Breast epithelium (tissue), 4 donors: ENCODE measurements around the gene SYT3. TPM values are rescaled to one million over a fixed set of nuclear protein-coding genes. Genes with fewer than 3 reads are reported as not detected.

Source experiments
- DNase-seq, 2 donors: peaks; one replicate each; pipeline ENCODE4 v3.0.0-alpha.2; 2019; ENCODE audit warnings: low spot score in 2 of 2
- H3K27ac ChIP-seq, 2 donors: fragments of 200-600 bp; sonication (generic) in 1 of 2; one replicate each; pipeline ENCODE4 v1.5.1; 2016 to 2019; ENCODE audit warnings: mild to moderate bottlenecking in 1 of 2
- H3K27me3 ChIP-seq, 2 donors: fragments of 200-600 bp; sonication (generic) in 1 of 2; one replicate each; pipeline versions ENCODE4 v1.5.1 to v1.6.0; 2017 to 2019; ENCODE audit warnings: control low read depth in 1 of 2, mild to moderate bottlenecking in 1 of 2
- H3K36me3 ChIP-seq: fragments of 200-600 bp; one replicate; pipeline ENCODE4 v1.5.1; 2019
- H3K4me1 ChIP-seq, 2 donors: fragments of 200-600 bp; sonication (generic); one replicate each; pipeline ENCODE4 v1.5.1; 2016 to 2019; ENCODE audit warnings: control low read depth in 1 of 2
- H3K4me3 ChIP-seq, 3 donors: fragments of 200-600 bp; sonication (generic); 1 replicate in 2 of 3; 2 replicates in 1 of 3; pipeline ENCODE4 v1.5.1; 2016 to 2019; ENCODE audit warnings: mild to moderate bottlenecking in 3 of 3, moderate library complexity in 2 of 3
- H3K9me3 ChIP-seq, 2 donors: fragments of 200-600 bp; sonication (generic) in 1 of 2; one replicate each; pipeline ENCODE4 v1.5.1; 2016 to 2019; ENCODE audit warnings: control low read depth in 1 of 2
- POLR2A ChIP-seq: fragments of 450-650 bp; IDR thresholded peaks from one replicate; pipeline ENCODE4 v1.6.1; 2016; ENCODE audit warnings: antibody characterized with exemption, mild to moderate bottlenecking, moderate library complexity
- POLR2AphosphoS5 ChIP-seq, 3 donors: sonication (generic); formaldehyde crosslinking; IDR thresholded peaks; one replicate each; pipeline ENCODE4 v1.6.1; 2017; ENCODE audit warnings: antibody characterized with exemption in 3 of 3
- intact Hi-C: fragments of 100-400 bp; cut with DNase I; formaldehyde crosslinking; loops from one replicate; pipeline ENCODE4 v1.15.1; 2023; ENCODE audit warnings: low total_unique reads
- total RNA-seq, 3 donors: library from RNA; depleted of rRNA; stranded (reverse); fragments of >200 nt; gene quantifications; one replicate each; pipeline ENCODE4 v1.1.0, GENCODE V29; 2016
- TF ChIP-seq, protein P1 (sequence below), 3 donors: fragments of 450-650 bp; IDR thresholded peaks; one replicate each; pipeline ENCODE4 v1.5.1; 2016 to 2017; ENCODE audit warnings: antibody characterized with exemption in 3 of 3, mild to moderate bottlenecking in 3 of 3, moderate library complexity in 3 of 3

The SYT3 gene
- total RNA-seq, 3 donors from 2014 or later = 0.33 to 1.3 TPM; not detected in 1

DNA sequence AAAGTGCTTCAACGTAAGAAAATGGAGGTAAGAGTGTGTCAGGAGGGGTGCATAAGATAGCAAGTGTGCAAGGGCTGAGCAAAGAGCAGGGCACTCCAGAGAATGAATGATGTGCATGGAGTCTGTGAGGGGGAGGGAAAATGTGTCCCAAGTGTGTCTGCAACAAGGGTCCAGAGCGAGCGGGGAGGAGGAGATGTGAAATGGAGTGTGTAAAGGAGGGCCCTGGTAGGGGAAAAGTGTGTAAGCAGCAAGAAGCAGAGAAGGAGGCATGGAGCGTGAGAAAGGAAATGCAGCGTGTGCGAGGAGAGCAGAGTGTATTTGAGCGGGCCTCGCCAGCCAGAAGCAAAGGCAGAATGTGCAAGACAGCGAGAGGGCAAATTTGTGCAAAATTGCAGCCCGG, 21.3 kb upstream of the SYT3 start:
- no peaks in the 10 kb centered on the region for H3K9me3 ChIP-seq
- H3K4me1 ChIP-seq = no peaks in the 10 kb centered on the region
- H3K27me3 ChIP-seq = peaks cover 9 to 38% of the 10 kb centered on the region in 2 donors
- no peaks in the 10 kb centered on the region for H3K36me3 ChIP-seq
- DNase-seq = no peak
- H3K27ac ChIP-seq = no peak overlapping the region
- H3K4me3 ChIP-seq = no peak overlapping the region
- TF ChIP-seq POLR2AphosphoS5 (IDR thresholded peaks at IDR 0.05) (no peak), POLR2A (no peak)
- TF ChIP-seq, protein P1, sequence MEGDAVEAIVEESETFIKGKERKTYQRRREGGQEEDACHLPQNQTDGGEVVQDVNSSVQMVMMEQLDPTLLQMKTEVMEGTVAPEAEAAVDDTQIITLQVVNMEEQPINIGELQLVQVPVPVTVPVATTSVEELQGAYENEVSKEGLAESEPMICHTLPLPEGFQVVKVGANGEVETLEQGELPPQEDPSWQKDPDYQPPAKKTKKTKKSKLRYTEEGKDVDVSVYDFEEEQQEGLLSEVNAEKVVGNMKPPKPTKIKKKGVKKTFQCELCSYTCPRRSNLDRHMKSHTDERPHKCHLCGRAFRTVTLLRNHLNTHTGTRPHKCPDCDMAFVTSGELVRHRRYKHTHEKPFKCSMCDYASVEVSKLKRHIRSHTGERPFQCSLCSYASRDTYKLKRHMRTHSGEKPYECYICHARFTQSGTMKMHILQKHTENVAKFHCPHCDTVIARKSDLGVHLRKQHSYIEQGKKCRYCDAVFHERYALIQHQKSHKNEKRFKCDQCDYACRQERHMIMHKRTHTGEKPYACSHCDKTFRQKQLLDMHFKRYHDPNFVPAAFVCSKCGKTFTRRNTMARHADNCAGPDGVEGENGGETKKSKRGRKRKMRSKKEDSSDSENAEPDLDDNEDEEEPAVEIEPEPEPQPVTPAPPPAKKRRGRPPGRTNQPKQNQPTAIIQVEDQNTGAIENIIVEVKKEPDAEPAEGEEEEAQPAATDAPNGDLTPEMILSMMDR (IDR thresholded peaks at IDR 0.05) = no peak
- intact Hi-C loops = no loop called here

DNA sequence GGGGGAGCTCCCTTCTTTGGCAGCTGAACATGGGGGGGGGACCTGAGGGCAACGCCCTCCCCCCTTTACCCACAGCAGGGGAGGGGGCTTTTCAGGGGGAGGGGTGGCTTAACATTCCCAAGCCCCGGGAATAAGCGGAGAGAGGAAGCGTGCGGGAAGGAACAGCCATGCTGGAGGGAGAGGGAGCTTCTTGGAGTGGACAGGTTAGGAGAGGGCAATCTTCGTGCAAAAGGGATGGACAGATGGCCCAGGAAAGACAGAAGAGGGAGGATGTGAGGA, 20.3 kb upstream of the SYT3 start:
- peaks cover 0 to 10% of the 10 kb centered on the region in 2 donors for H3K9me3 ChIP-seq
- no peak for TF ChIP-seq POLR2A
- TF ChIP-seq, protein P1 (IDR thresholded peaks at IDR 0.05) = no peak
- no peak for TF ChIP-seq POLR2AphosphoS5 (IDR thresholded peaks at IDR 0.05)
- peaks cover 9 to 42% of the 10 kb centered on the region in 2 donors for H3K27me3 ChIP-seq
- no peak overlapping the region for H3K4me3 ChIP-seq
- no peak overlapping the region for H3K27ac ChIP-seq
- H3K36me3 ChIP-seq = no peaks in the 10 kb centered on the region
- intact Hi-C loops = no loop called here
- H3K4me1 ChIP-seq = no peaks in the 10 kb centered on the region
- no peak for DNase-seq

DNA sequence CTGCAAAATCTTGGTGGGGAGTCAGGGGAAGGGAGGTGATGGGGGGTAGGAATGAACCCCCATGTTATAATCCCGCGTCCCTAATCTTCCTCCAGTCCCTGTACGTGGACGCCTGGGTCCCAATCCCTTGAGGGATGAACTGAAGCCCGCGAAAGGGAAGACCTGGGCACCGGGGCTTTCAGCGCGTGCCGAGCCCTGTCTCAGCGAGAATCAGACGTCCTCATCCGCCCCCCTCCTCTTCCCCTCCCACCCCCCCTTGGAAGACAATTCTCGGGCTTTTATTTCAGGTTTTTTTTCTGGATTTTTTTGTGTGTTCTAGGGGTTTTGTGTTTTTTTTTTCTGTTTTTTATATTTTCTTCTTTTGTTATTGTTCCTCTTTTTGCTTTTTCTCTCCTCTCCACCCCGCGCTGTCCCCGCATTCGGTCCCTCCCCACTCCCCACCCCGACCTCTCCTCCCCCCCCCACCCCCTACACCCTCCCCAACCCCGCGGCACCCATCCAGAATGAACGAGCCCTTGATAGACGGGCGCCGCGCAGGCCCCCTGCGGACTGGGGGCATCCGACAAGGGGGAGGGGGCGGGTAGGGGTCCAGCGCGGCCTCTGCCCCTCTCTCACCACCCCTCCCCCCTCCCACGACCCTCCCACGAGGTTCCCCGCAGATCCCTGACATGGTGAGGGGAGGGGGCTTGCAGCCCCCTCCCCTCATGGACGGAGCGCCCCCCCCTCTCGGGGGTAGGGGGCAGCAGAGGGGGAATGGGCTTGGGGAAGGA, 19.8 kb upstream of the SYT3 start:
- no peaks in the 10 kb centered on the region for H3K4me1 ChIP-seq

DNA sequence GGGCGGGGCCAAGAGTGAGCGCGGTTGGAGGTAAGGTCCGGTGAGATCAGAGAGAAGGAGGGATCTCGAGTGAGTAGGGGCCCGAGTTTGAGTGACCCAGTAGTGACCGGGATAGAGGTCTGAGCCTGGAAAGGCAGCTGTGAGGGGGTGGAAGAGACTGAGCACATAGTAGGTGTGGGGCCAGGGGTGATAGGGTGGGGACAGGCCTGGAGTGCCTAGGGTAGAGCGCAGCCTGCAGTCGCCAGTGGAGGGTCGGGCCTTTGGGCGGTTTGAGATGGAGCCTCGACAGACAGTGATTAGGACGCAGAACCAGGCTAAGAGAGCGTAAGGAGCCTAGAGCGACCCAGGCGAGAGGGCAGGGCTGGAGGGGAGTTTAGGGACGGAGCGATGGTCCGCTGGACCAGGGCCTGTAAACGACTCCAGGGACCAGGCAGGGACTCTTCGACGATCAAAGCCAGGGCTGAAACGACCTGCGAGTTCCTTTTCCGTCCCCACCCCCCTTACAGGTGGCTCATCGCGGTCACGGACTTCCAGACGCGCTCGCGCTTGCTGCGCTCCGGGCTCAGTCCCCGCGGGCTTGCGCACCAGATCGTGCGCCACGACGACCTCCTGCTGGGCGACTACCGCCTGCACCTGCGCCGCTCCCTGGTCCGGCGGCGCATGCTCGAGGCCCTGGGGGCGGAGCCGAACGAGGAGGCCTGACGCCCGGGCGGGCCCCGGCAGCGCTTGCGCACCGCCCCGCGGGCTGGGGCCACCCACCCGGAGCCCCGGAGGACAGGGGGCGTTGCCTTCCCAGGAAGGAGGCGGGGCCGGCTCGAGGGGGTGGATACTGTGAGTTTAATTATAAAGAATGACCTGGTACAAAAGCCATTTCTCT, 19.0 kb upstream of the SYT3 start:
- Histone ChIP-seq H3K9me3 (peaks cover 0 to 12% of the 10 kb centered on the region in 2 donors), H3K36me3 (no peaks in the 10 kb centered on the region), H3K27me3 (peaks cover 9 to 50% of the 10 kb centered on the region in 2 donors), H3K27ac (peak overlapping the region; percentile 67 to 74), H3K4me1 (no peaks in the 10 kb centered on the region), H3K4me3 (peak overlapping the region; percentile 8 to 70 (median 56))
- TF ChIP-seq, protein P1 (IDR thresholded peaks at IDR 0.05) = no peak
- TF ChIP-seq POLR2AphosphoS5 (IDR thresholded peaks at IDR 0.05) (peak in 2 of 3 donors; percentile 27 to 61), POLR2A (peak; percentile 36)
- DNase-seq = peak in 1 of 2 donors; percentile 56
- intact Hi-C loops = no loop called here

More for the DNA sequence above, 19.8 kb upstream of the SYT3 start:
- intact Hi-C loops = no loop called here
- H3K4me3 ChIP-seq = peak overlapping the region in 2 of 3 donors; percentile 56 to 70
- TF ChIP-seq POLR2A (no peak), POLR2AphosphoS5 (IDR thresholded peaks at IDR 0.05) (no peak)
- TF ChIP-seq, protein P1 (IDR thresholded peaks at IDR 0.05) = no peak
- H3K9me3 ChIP-seq = peaks cover 0 to 12% of the 10 kb centered on the region in 2 donors
- no peak overlapping the region for H3K27ac ChIP-seq
- H3K27me3 ChIP-seq = peaks cover 9 to 46% of the 10 kb centered on the region in 2 donors
- H3K36me3 ChIP-seq = no peaks in the 10 kb centered on the region
- no peak for DNase-seq
